BJ (cell line): ENCODE data around the gene IRGM. TPM values are rescaled to one million over a fixed set of nuclear protein-coding genes. Genes with fewer than 3 reads are reported as not detected.
A peak's percentile ranks its signal among the peaks of the same experiment; 100 is the strongest.
"Not testable (repeated sequence)": the region's sequence is repeated elsewhere in the genome, so short reads cannot be mapped to it uniquely, and the experiment has no call there.

Experiments used
- CTCF ChIA-PET: fragments of 350-600 bp; formaldehyde crosslinking; extraction: SDS; loops from one replicate; lab custom pipeline; 2021; ENCODE audit warnings: antibody characterized with exemption, inconsistent platforms; lab: Yijun Ruan, JAX
- POLR2A ChIA-PET: fragments of 300-600 bp; sonication (Branson Sonifier 250); formaldehyde crosslinking; extraction: SDS; loops from one replicate; lab custom pipeline; 2021; ENCODE audit warnings: antibody characterized with exemption; lab: Charles Lee
- DNase-seq: peaks from one replicate; pipeline ENCODE4 v3.0.0-alpha.2; 2011; ENCODE audit warnings: low read depth
- H3K27me3 ChIP-seq: 2 replicates; pipeline ENCODE4 v1.6.0; 2011; ENCODE audit warnings: low read length; ENCODE audit not compliant: control insufficient read depth, insufficient read depth
- H3K36me3 ChIP-seq: 2 replicates; pipeline ENCODE4 v1.5.1; 2011; ENCODE audit warnings: low read length; ENCODE audit not compliant: control insufficient read depth, insufficient read depth
- H3K4me3 ChIP-seq: 2 replicates; pipeline ENCODE4 v1.5.1; 2011; ENCODE audit warnings: low read depth, mild to moderate bottlenecking, control low read depth, low read length
- polyA plus RNA-seq: library from polyadenylated mRNA; depleted of rRNA; stranded (reverse); fragments of >200 nt; gene quantifications from 2 replicates; pipeline ENCODE4 v1.2.3, GENCODE V29; 2011
- TF ChIP-seq, protein P1 (sequence below): IDR thresholded peaks from 2 replicates; pipeline ENCODE4 v1.5.1; 2011; ENCODE audit warnings: low read depth, mild to moderate bottlenecking, control low read depth, inconsistent platforms, low read length, moderate library complexity; ENCODE audit not compliant: insufficient read depth

The IRGM gene
- polyA plus RNA-seq, 1 experiment: not detected

DNA sequence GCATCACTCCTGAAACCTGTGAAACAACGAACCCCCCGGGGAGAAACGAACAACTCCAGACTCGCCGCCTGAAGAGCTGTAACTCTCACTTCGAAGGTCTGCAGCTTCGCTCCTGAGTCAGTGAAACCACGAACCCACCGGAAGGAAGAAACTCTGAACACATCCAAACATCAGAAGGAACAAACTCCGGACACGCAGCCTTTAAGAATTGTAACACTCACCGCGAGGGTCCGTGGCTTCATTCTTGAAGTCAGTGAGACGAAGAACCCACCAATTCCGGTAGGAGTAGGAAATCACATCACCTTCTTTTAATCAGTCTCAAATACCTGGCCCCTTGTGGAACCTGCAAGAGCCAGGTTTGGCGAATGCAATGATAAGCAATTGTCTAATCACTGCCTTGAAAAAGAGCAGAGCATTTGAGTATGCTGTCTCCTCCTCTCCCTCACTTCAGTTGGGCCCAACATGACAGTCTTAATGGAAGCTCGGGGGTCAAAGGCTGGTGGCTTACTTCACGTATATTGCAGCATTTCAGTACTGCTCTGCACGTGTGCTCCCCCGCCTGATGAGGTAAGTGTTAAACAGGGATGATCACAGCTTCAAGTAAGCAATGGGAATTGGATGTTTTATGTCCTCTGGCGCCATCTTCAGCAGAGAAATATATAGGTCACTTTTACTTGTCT lies 473 bp downstream of the IRGM start:
- H3K4me3 ChIP-seq: no peak overlapping the region
- peak; percentile 50 for DNase-seq
- H3K27me3 ChIP-seq: peaks cover 2% of the 10 kb centered on the region
- no peaks in the 10 kb centered on the region for H3K36me3 ChIP-seq
- TF ChIP-seq, protein P1, sequence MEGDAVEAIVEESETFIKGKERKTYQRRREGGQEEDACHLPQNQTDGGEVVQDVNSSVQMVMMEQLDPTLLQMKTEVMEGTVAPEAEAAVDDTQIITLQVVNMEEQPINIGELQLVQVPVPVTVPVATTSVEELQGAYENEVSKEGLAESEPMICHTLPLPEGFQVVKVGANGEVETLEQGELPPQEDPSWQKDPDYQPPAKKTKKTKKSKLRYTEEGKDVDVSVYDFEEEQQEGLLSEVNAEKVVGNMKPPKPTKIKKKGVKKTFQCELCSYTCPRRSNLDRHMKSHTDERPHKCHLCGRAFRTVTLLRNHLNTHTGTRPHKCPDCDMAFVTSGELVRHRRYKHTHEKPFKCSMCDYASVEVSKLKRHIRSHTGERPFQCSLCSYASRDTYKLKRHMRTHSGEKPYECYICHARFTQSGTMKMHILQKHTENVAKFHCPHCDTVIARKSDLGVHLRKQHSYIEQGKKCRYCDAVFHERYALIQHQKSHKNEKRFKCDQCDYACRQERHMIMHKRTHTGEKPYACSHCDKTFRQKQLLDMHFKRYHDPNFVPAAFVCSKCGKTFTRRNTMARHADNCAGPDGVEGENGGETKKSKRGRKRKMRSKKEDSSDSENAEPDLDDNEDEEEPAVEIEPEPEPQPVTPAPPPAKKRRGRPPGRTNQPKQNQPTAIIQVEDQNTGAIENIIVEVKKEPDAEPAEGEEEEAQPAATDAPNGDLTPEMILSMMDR: peak; percentile 63
- POLR2A ChIA-PET: interaction anchor here (0.6 kb wide), 1 partner anchor 1105 kb away, joined by 3 read pairs; no protein-coding TSS in a partner anchor
- CTCF ChIA-PET: interaction anchor here (0.6 to 4.0 kb wide), 30 partner anchors 8 to 391 kb away, joined by 3 to 41 read pairs (median 4); partner anchors contain the start of genes RBM22 and SMIM3

DNA sequence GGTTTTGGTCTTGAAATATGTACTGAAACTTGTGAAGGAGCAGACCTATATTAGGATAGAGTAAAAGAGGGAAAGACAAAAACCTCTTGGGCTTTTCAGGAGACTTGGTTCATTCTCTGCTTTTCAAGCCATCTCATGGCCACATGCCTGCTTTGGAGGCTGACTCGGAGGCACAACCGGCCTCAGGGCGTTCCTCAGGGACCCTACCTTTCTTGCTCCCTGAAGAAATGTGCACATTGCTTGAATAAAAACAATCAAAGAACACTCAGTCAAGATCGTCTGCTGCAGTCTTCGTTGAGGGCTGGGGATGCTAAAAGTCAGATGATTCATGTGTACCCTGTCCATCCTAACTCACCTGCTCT lies 994 bp downstream of the IRGM start:
- no peak overlapping the region for H3K4me3 ChIP-seq
- TF ChIP-seq, protein P1: no peak
- H3K27me3 ChIP-seq: peaks cover 2% of the 10 kb centered on the region
- no peaks in the 10 kb centered on the region for H3K36me3 ChIP-seq
- no peak for DNase-seq
- CTCF ChIA-PET: interaction anchor here (0.6 to 4.0 kb wide), 27 partner anchors 14 to 391 kb away, joined by 3 to 41 read pairs (median 4); partner anchors contain the start of genes RBM22 and SMIM3
- POLR2A ChIA-PET: no interaction called here

DNA sequence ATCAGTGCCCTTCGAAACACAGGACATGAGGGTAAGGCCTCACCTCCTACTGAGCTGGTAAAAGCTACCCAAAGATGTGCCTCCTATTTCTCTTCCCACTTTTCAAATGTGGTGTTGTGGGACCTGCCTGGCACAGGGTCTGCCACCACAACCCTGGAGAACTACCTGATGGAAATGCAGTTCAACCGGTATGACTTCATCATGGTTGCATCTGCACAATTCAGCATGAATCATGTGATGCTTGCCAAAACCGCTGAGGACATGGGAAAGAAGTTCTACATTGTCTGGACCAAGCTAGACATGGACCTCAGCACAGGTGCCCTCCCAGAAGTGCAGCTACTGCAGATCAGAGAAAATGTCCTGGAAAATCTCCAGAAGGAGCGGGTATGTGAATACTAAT lies 1.9 kb downstream of the IRGM start:
- TF ChIP-seq, protein P1: no peak
- no peaks in the 10 kb centered on the region for H3K36me3 ChIP-seq
- H3K4me3 ChIP-seq: no peak overlapping the region
- peaks cover 2% of the 10 kb centered on the region for H3K27me3 ChIP-seq
- ChIA-PET CTCF (interaction anchor here (1.8 to 4.0 kb wide), 5 partner anchors 44 to 288 kb away, joined by 8 to 41 read pairs (median 9); partner anchors contain the start of gene RBM22), POLR2A (no interaction called here)
- no peak for DNase-seq

DNA sequence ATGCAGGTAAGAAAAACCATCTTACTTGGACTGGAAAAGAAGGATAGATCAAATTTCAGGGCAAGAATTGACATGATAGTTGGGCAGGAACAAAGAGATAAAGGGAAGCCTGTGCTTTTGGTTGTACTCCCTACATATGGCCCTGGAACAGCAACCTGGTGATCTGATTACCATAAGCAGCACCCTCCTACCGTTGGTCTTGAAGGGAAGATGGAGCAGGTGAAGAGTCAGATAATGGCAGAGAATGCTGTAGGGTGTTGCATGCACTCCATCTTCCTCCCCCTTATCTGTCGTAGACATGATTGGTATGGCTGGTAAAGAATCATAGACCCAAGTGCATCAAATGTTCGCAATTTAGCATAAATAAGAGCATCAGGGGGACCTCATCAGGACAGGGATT lies 4.7 kb downstream of the IRGM start:
- DNase-seq: no peak
- TF ChIP-seq, protein P1: no peak
- Histone ChIP-seq H3K27me3 (peaks cover 2% of the 10 kb centered on the region), H3K4me3 (no peak overlapping the region), H3K36me3 (no peaks in the 10 kb centered on the region)
- POLR2A ChIA-PET: no interaction called here
- CTCF ChIA-PET: interaction anchor here (0.6 to 1.6 kb wide), 6 partner anchors 13 to 290 kb away, joined by 3 to 5 read pairs (median 4); partner anchors contain the start of gene RBM22

DNA sequence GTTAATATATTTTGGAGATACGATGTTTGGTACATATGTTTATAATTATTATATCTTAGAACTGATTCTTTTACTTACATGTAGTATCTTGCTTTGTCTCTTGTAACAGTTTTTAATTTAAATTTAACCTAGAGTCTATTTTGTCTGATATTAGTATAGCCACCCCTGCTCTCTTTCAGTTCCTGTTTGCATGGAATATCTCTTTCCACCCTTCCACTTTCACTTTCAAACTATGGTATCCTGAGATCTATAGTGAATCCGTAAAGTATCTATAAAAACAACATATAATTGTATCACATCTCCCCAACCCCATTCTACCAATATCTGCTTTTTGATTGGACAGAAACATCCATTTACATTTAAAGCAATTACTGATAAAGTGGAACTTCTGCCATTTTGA lies 7.2 kb downstream of the IRGM start:
- ChIA-PET POLR2A (no interaction called here), CTCF (no interaction called here)
- Histone ChIP-seq H3K36me3 (no peaks in the 10 kb centered on the region), H3K27me3 (no peaks in the 10 kb centered on the region; the same call in 1 of the 2 replicates), H3K4me3 (no peak overlapping the region)
- TF ChIP-seq, protein P1: no peak
- no peak for DNase-seq

DNA sequence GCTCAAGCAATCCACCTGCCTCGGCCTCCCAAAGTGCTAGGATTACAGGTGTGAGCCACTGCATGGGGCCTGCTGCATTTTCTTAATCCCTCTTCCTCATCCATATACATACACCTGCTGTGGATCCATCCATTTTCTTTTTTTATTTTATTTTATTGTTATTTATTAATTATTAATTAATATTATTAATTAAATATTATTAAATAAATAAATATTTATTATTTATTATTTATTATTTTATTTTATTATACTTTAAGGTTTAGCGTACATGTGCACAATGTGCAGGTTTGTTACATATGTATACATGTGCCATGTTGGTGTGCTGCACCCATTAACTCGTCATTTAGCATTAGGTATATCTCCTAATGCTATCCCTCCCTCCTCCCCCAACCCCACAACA lies 10.4 kb downstream of the IRGM start:
- H3K27me3 ChIP-seq, H3K4me3 ChIP-seq, DNase-seq, CTCF ChIA-PET, POLR2A ChIA-PET, H3K36me3 ChIP-seq: not testable (repeated sequence)
